Nephron (organoid): Measurements from ENCODE around the gene EMC9.

ENCODE experiments used
- H3K27ac Mint-ChIP-seq, 3 experiments: 2 replicates each; pipeline ENCODE4 v1.8.0; 2020; ENCODE audit warnings: mixed read lengths in 3 of 3, mild to moderate bottlenecking in 2 of 3, moderate library complexity in 1 of 3
- H3K27me3 Mint-ChIP-seq: 2 replicates; pipeline ENCODE4 v1.8.0; 2021; ENCODE audit warnings: low read depth, mild to moderate bottlenecking, moderate library complexity, mixed read lengths
- H3K36me3 Mint-ChIP-seq: 2 replicates; pipeline ENCODE4 v1.8.0; 2020; ENCODE audit warnings: low read depth, mixed read lengths
- H3K4me1 Mint-ChIP-seq: 2 replicates; pipeline ENCODE4 v1.8.0; 2020; ENCODE audit warnings: mixed read lengths
- H3K4me3 Mint-ChIP-seq, 3 experiments: 2 replicates each; pipeline ENCODE4 v1.8.0; 2020; ENCODE audit warnings: mild to moderate bottlenecking in 3 of 3, mixed read lengths in 3 of 3, moderate library complexity in 2 of 3
- H3K9me3 Mint-ChIP-seq: 2 replicates; pipeline ENCODE4 v1.8.0; 2020; ENCODE audit warnings: mixed read lengths
- CTCF ChIP-seq, 3 experiments: fragments of 200-600 bp; sonication (generic); IDR thresholded peaks; one replicate each; pipeline ENCODE4 v1.5.0; 2021; ENCODE audit warnings: antibody characterized with exemption in 3 of 3; ENCODE audit not compliant: unreplicated experiment in 3 of 3

The EMC9 gene

GRCh38 chr14:24095271-24096068 is 45.9 kb downstream of the EMC9 start:
- Mint-ChIP-seq H3K4me3 (peak overlapping the region; percentile 94 to 97 (median 95)), H3K27ac (peak overlapping the region; percentile 89 to 96 (median 90)), H3K4me1 (peaks cover 27% of the 10 kb centered on the region), H3K36me3 (no peaks in the 10 kb centered on the region), H3K9me3 (no peaks in the 10 kb centered on the region), H3K27me3 (peaks cover 7% of the 10 kb centered on the region)
- no peak for TF ChIP-seq CTCF (IDR thresholded peaks at IDR 0.05; ENCODE audit: unreplicated experiment in 3 of 3)

- peak overlapping the region; percentile 94 to 97 (median 95) for H3K4me3 Mint-ChIP-seq
- H3K9me3 Mint-ChIP-seq = no peaks in the 10 kb centered on the region
- no peaks in the 10 kb centered on the region for H3K36me3 Mint-ChIP-seq
- H3K4me1 Mint-ChIP-seq = peaks cover 28% of the 10 kb centered on the region
- peak overlapping the region; percentile 89 to 96 (median 90) for H3K27ac Mint-ChIP-seq
- TF ChIP-seq CTCF (IDR thresholded peaks at IDR 0.05; ENCODE audit: unreplicated experiment in 3 of 3) = no peak
- H3K27me3 Mint-ChIP-seq = peaks cover 7% of the 10 kb centered on the region
Measured at GRCh38 chr14:24094841-24095270, 46.5 kb downstream of the EMC9 start.

GRCh38 chr14:24093901-24094840 is 47.2 kb downstream of the EMC9 start, which contains the start of gene PCK2:
Gene PCK2 (plus strand): TSS chr14:24094311. CDS start chr14:24094406, 95 bp downstream.
- Mint-ChIP-seq H3K27me3 (peaks cover 7% of the 10 kb centered on the region), H3K4me3 (peak within 1 kb of the TSS; percentile 94 to 97 (median 95)), H3K27ac (peak within 1 kb of the TSS; percentile 89 to 96 (median 90)), H3K9me3 (no peaks in the 10 kb centered on the region), H3K36me3 (no peaks in the 10 kb centered on the region), H3K4me1 (peaks cover 28% of the 10 kb centered on the region)
- TF ChIP-seq CTCF (IDR thresholded peaks at IDR 0.05; ENCODE audit: unreplicated experiment in 3 of 3) = peak in 1 of 3 experiments; percentile 6

GRCh38 chr14:24093207-24093900 is 48.0 kb downstream of the EMC9 start:
- no peak for TF ChIP-seq CTCF (IDR thresholded peaks at IDR 0.05; ENCODE audit: unreplicated experiment in 3 of 3)
- Mint-ChIP-seq H3K27me3 (peaks cover 7% of the 10 kb centered on the region), H3K36me3 (no peaks in the 10 kb centered on the region), H3K9me3 (no peaks in the 10 kb centered on the region), H3K4me1 (peaks cover 28% of the 10 kb centered on the region), H3K27ac (peak overlapping the region; percentile 65 to 87 (median 66)), H3K4me3 (peak overlapping the region; percentile 94 to 97 (median 95))

GRCh38 chr14:24092505-24093206 is 48.7 kb downstream of the EMC9 start:
- Mint-ChIP-seq H3K36me3 (no peaks in the 10 kb centered on the region), H3K27ac (peak overlapping the region; percentile 65 to 87 (median 66)), H3K9me3 (no peaks in the 10 kb centered on the region), H3K27me3 (peaks cover 7% of the 10 kb centered on the region), H3K4me3 (peak overlapping the region; percentile 94 to 97 (median 95)), H3K4me1 (peaks cover 28% of the 10 kb centered on the region)
- no peak for TF ChIP-seq CTCF (IDR thresholded peaks at IDR 0.05; ENCODE audit: unreplicated experiment in 3 of 3)
